ENCODE measurements around the gene WASF2.
"Not testable (repeated sequence)": the region's sequence is repeated elsewhere in the genome, so short reads cannot be mapped to it uniquely, and the experiment has no call there.

The WASF2 gene

DNA sequence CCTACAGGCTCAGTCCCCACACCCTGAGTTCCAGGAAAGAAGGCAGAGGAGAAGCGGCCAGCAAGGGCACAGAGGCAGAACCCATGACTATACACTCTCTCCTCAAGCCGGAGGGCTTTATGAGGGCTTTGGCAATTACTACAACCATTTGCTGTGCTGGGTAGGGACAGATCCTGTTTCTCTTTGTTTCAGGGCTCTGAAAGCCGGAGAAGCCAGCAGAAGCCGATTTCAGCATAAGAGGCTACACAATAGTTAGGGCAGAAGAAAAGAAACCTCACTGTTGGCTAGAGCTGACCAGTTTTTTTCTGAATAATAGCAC lies 83.6 kb downstream of the WASF2 start:
- no peak overlapping the region for H3K27ac ChIP-seq

GRCh38 chr1:27405598-27406361 lies 84.2 kb downstream of the WASF2 start:
- not testable (repeated sequence) for H3K27ac ChIP-seq; H3K9me3 ChIP-seq; H3K4me3 ChIP-seq (ENCODE audit: low read depth in 1 of 2, low read length in 1 of 2); H3K27me3 ChIP-seq
- Histone ChIP-seq H3K36me3 (peaks cover 75% of the 10 kb centered on the region), H3K4me1 (ENCODE audit: control insufficient read depth in 1 of 2, insufficient read depth in 1 of 2, low read depth in 1 of 2, low read length in 1 of 2) (peaks cover 6 to 13% of the 10 kb centered on the region in 2 experiments)

More for the DNA sequence above, 83.6 kb downstream of the WASF2 start:
- Histone ChIP-seq H3K27me3 (no peaks in the 10 kb centered on the region), H3K36me3 (peaks cover 80% of the 10 kb centered on the region), H3K4me3 (ENCODE audit: low read depth in 1 of 2, low read length in 1 of 2) (no peak overlapping the region), H3K9me3 (no peaks in the 10 kb centered on the region), H3K4me1 (ENCODE audit: control insufficient read depth in 1 of 2, insufficient read depth in 1 of 2, low read depth in 1 of 2, low read length in 1 of 2) (peaks cover 6 to 13% of the 10 kb centered on the region in 2 experiments)
- no peak for TF ChIP-seq CTCF (IDR thresholded peaks at IDR 0.05)

- Histone ChIP-seq H3K4me1 (ENCODE audit: control insufficient read depth in 1 of 2, insufficient read depth in 1 of 2, low read depth in 1 of 2, low read length in 1 of 2) (peaks cover 6 to 13% of the 10 kb centered on the region in 2 experiments), H3K27me3 (no peaks in the 10 kb centered on the region), H3K9me3 (no peaks in the 10 kb centered on the region), H3K36me3 (peaks cover 68% of the 10 kb centered on the region), H3K4me3 (ENCODE audit: low read depth in 1 of 2, low read length in 1 of 2) (no peak overlapping the region), H3K27ac (no peak overlapping the region)
- no peak for TF ChIP-seq CTCF (IDR thresholded peaks at IDR 0.05)
These were observed 84.9 kb downstream of the WASF2 start for GRCh38 chr1:27405074-27405473.

GRCh38 chr1:27403931-27404330 lies 86.0 kb downstream of the WASF2 start:
- H3K27me3 ChIP-seq = no peaks in the 10 kb centered on the region
- H3K9me3 ChIP-seq = no peaks in the 10 kb centered on the region
- peaks cover 57% of the 10 kb centered on the region for H3K36me3 ChIP-seq
- H3K27ac ChIP-seq = peak overlapping the region; percentile 41
- no peak for TF ChIP-seq CTCF (IDR thresholded peaks at IDR 0.05)
- no peak overlapping the region for H3K4me3 ChIP-seq (ENCODE audit: low read depth in 1 of 2, low read length in 1 of 2)
- peaks cover 6 to 13% of the 10 kb centered on the region in 2 experiments for H3K4me1 ChIP-seq (ENCODE audit: control insufficient read depth in 1 of 2, insufficient read depth in 1 of 2, low read depth in 1 of 2, low read length in 1 of 2)

GRCh38 chr1:27403065-27403726 lies 86.8 kb downstream of the WASF2 start:
- Histone ChIP-seq H3K27ac (peak overlapping the region; percentile 41), H3K4me3 (ENCODE audit: low read depth in 1 of 2, low read length in 1 of 2) (no peak overlapping the region), H3K27me3 (no peaks in the 10 kb centered on the region), H3K36me3 (peaks cover 49% of the 10 kb centered on the region), H3K4me1 (ENCODE audit: control insufficient read depth in 1 of 2, insufficient read depth in 1 of 2, low read depth in 1 of 2, low read length in 1 of 2) (peaks cover 6 to 13% of the 10 kb centered on the region in 2 experiments), H3K9me3 (no peaks in the 10 kb centered on the region)
- TF ChIP-seq CTCF (IDR thresholded peaks at IDR 0.05) = no peak

GRCh38 chr1:27402349-27402754 lies 87.6 kb downstream of the WASF2 start:
- no peak for TF ChIP-seq CTCF (IDR thresholded peaks at IDR 0.05)
- peak overlapping the region; percentile 41 for H3K27ac ChIP-seq
- H3K9me3 ChIP-seq = no peaks in the 10 kb centered on the region
- peaks cover 41% of the 10 kb centered on the region for H3K36me3 ChIP-seq
- no peak overlapping the region for H3K4me3 ChIP-seq (ENCODE audit: low read depth in 1 of 2, low read length in 1 of 2)
- H3K27me3 ChIP-seq = no peaks in the 10 kb centered on the region
- peaks cover 6 to 13% of the 10 kb centered on the region in 2 experiments for H3K4me1 ChIP-seq (ENCODE audit: control insufficient read depth in 1 of 2, insufficient read depth in 1 of 2, low read depth in 1 of 2, low read length in 1 of 2)
